T-cell (primary cell): ENCODE data around the gene CIAO2A. TPM values are rescaled to one million over a fixed set of nuclear protein-coding genes. Genes with fewer than 3 reads are reported as not detected.

Source experiments
- ATAC-seq, 4 experiments: fragments of 200-7000 bp in 3 of 4; fragments of 150-1000 bp in 1 of 4; cut with Tn5 transposase; replicated peaks in 1 of 4; 1 replicate in 3 of 4; 2 replicates in 1 of 4; pipeline ENCODE4 v1.10.0; 2021; ENCODE audit warnings: moderate library complexity in 3 of 4, mild to moderate bottlenecking in 2 of 4, moderate number of reproducible peaks in 1 of 4
- CTCF ChIA-PET, 2 donors: fragments of 300-600 bp; sonication (Branson Sonifier 250); formaldehyde crosslinking; loops; one replicate each; lab custom pipeline; 2022; ENCODE audit warnings: antibody characterized with exemption in 2 of 2; lab: Charles Lee
- POLR2A ChIA-PET, 2 donors: fragments of 300-600 bp; sonication (Branson Sonifier 250); formaldehyde crosslinking; loops; one replicate each; lab custom pipeline; 2022; ENCODE audit warnings: antibody characterized with exemption in 2 of 2; lab: Charles Lee
- DNase-seq, 35 experiments: peaks; one replicate each; pipeline versions ENCODE4 v3.0.0 to v3.0.0-alpha.2; 2013 to 2023
- H3K27ac ChIP-seq: one replicate; pipeline ENCODE4 v1.5.1; 2013; ENCODE audit warnings: low read length
- H3K27me3 ChIP-seq, 2 experiments: replicated peaks in 1 of 2; 1 replicate in 1 of 2; 2 replicates in 1 of 2; pipeline versions ENCODE4 v1.6.1 to v1.7.0; 2013; ENCODE audit warnings: low read length in 1 of 2, mixed read lengths in 1 of 2; ENCODE audit not compliant: control insufficient read depth in 2 of 2, insufficient read depth in 2 of 2; ENCODE audit errors: extremely low read depth in 1 of 2
- H3K36me3 ChIP-seq, 2 donors: 1 replicate in 1 of 2; 2 replicates in 1 of 2; pipeline versions ENCODE4 v1.6.1 to v1.7.0; 2013; ENCODE audit warnings: low read length in 1 of 2; ENCODE audit not compliant: control insufficient read depth in 2 of 2, insufficient read depth in 1 of 2; ENCODE audit errors: extremely low read depth in 1 of 2
- H3K4me1 ChIP-seq, 2 experiments: 1 replicate in 1 of 2; 2 replicates in 1 of 2; pipeline versions ENCODE4 v1.6.1 to v1.7.0; 2013; ENCODE audit warnings: low read length in 2 of 2, mixed read lengths in 1 of 2; ENCODE audit not compliant: insufficient read depth in 2 of 2, control insufficient read depth in 1 of 2; ENCODE audit errors: extremely low read depth in 1 of 2
- H3K4me3 ChIP-seq, 2 donors: 1 replicate in 1 of 2; 2 replicates in 1 of 2; pipeline versions ENCODE4 v1.5.1 to v1.7.0; 2013; ENCODE audit warnings: mild to moderate bottlenecking in 2 of 2, low read length in 1 of 2, moderate library complexity in 1 of 2; ENCODE audit not compliant: control insufficient read depth in 1 of 2; ENCODE audit errors: extremely low read depth in 1 of 2
- H3K9me3 ChIP-seq: 2 replicates; pipeline ENCODE4 v1.7.0; 2013
- H3K27ac Mint-ChIP-seq, 2 donors: one replicate each; pipeline ENCODE4 v1.8.0; 2020 to 2021; ENCODE audit warnings: mild to moderate bottlenecking in 2 of 2, mixed read lengths in 2 of 2
- H3K27me3 Mint-ChIP-seq, 2 donors: one replicate each; pipeline ENCODE4 v1.8.0; 2021 to 2022; ENCODE audit warnings: mixed read lengths in 2 of 2
- H3K36me3 Mint-ChIP-seq: one replicate; pipeline ENCODE4 v1.8.0; 2021; ENCODE audit warnings: mixed read lengths
- H3K4me1 Mint-ChIP-seq, 3 donors: one replicate each; pipeline ENCODE4 v1.8.0; 2020 to 2022; ENCODE audit warnings: mixed read lengths in 3 of 3, mild to moderate bottlenecking in 1 of 3
- H3K4me3 Mint-ChIP-seq, 3 donors: one replicate each; pipeline ENCODE4 v1.8.0; 2020 to 2022; ENCODE audit warnings: mild to moderate bottlenecking in 3 of 3, mixed read lengths in 3 of 3, moderate library complexity in 3 of 3
- H3K9me3 Mint-ChIP-seq, 3 donors: one replicate each; pipeline ENCODE4 v1.8.0; 2020 to 2022; ENCODE audit warnings: mixed read lengths in 3 of 3
- WGBS: methylation state at CpG from one replicate; pipeline ENCODE4 v1.1.5; 2013; ENCODE audit warnings: missing lambda C conversion rate; ENCODE audit not compliant: insufficient coverage; 5-methylcytosine and 5-hydroxymethylcytosine counted together
- total RNA-seq, 35 experiments: library from RNA in 6 of 35; stranded (reverse) in 6 of 35; fragments of 120-200 nt in 1 of 35; gene quantifications; one replicate each; pipeline versions ENCODE4 v1.2.1 to v1.2.4 and lab custom pipeline; 2013 to 2026

CIAO2A gene
- total RNA-seq, 5 donors from 2014 or later (not counting 1 experiment from before 2014, with no cell fraction given), result 21.9 to 31.1 (median 25.9) TPM

- DNase-seq (no peak), ATAC-seq (no peak)
- Histone ChIP-seq H3K9me3 (no peaks in the 10 kb centered on the region), H3K36me3 (no peaks in the 10 kb centered on the region), H3K4me3 (no peak overlapping the region), H3K27me3 (peaks cover 0 to 2% of the 10 kb centered on the region in 2 experiments), H3K4me1 (peaks cover 0 to 9% of the 10 kb centered on the region in 2 experiments), H3K27ac (no peak overlapping the region)
- ChIA-PET POLR2A (no interaction called here), CTCF (interaction anchor here (0.5 to 0.6 kb wide), 2 partner anchors 192 to 1237 kb away, joined by 5 read pairs; no protein-coding TSS in a partner anchor)
- no peaks in the 10 kb centered on the region for H3K27me3 Mint-ChIP-seq
- H3K9me3 Mint-ChIP-seq, result no peaks in the 10 kb centered on the region
- 96% methylated on average over 3 of the region's 3 CpGs for WGBS
- no peak overlapping the region for H3K4me3 Mint-ChIP-seq
- H3K36me3 Mint-ChIP-seq, result peaks cover 2% of the 10 kb centered on the region
- peaks cover 0 to 6% (median 6%) of the 10 kb centered on the region in 3 donors for H3K4me1 Mint-ChIP-seq
- no peak overlapping the region for H3K27ac Mint-ChIP-seq
Observed at GRCh38 chr15:64037116-64037515, 56.5 kb downstream of the CIAO2A start.

- DNase-seq (no peak), ATAC-seq (no peak)
- no peaks in the 10 kb centered on the region for H3K9me3 Mint-ChIP-seq
- H3K4me3 ChIP-seq, result no peak overlapping the region
- H3K4me1 ChIP-seq, result peaks cover 0 to 13% of the 10 kb centered on the region in 2 experiments
- POLR2A ChIA-PET, result no interaction called here
- H3K27ac Mint-ChIP-seq, result no peak overlapping the region
- H3K9me3 ChIP-seq, result no peaks in the 10 kb centered on the region
- H3K4me3 Mint-ChIP-seq, result no peak overlapping the region
- no peaks in the 10 kb centered on the region for H3K27me3 ChIP-seq
- no peak overlapping the region for H3K27ac ChIP-seq
- H3K36me3 Mint-ChIP-seq, result peaks cover 2% of the 10 kb centered on the region
- no peaks in the 10 kb centered on the region for H3K27me3 Mint-ChIP-seq
- WGBS, result 88% methylated on average over 1 of the region's 1 CpG
- H3K4me1 Mint-ChIP-seq, result peaks cover 0 to 15% (median 11%) of the 10 kb centered on the region in 3 donors
- no peaks in the 10 kb centered on the region for H3K36me3 ChIP-seq
- CTCF ChIA-PET, result interaction anchor here in 1 of 2 donors (0.6 kb wide), 1 partner anchor 96 kb away, joined by 3 read pairs; no protein-coding TSS in a partner anchor
Observed at GRCh38 chr15:64035525-64035924, 58.1 kb downstream of the CIAO2A start.

DNA sequence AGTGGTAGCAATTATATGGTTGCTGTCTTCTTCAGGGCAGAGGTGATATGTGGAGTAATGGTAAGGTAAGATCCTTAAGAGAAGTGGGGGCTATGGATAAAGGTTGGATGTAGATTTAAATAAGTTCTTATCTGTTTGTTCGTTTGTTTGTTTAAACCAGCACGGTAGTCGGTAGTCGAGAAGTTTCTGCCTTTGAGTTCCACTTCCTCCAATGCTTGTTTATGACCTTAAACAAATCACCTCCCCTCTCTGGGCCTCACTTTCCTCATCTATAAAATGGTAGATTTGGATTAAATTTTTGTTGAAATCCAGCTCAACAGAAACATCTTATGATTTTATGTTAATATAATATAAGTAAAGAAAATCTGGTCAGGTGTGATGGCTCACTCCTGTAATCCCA, 59.1 kb downstream of the CIAO2A start:
- Histone ChIP-seq H3K4me1 (peaks cover 1 to 17% of the 10 kb centered on the region in 2 experiments), H3K27me3 (no peaks in the 10 kb centered on the region), H3K27ac (no peak overlapping the region), H3K9me3 (no peaks in the 10 kb centered on the region), H3K4me3 (no peak overlapping the region), H3K36me3 (no peaks in the 10 kb centered on the region)
- ATAC-seq, result no peak
- ChIA-PET CTCF (no interaction called here), POLR2A (no interaction called here)
- no peak for DNase-seq
- no peaks in the 10 kb centered on the region for H3K36me3 Mint-ChIP-seq
- WGBS, result no CpG with 5 or more reads among the region's 4 CpGs
- H3K27me3 Mint-ChIP-seq, result no peaks in the 10 kb centered on the region
- no peaks in the 10 kb centered on the region for H3K9me3 Mint-ChIP-seq
- H3K4me1 Mint-ChIP-seq, result peaks cover 3 to 21% (median 19%) of the 10 kb centered on the region in 3 donors
- H3K4me3 Mint-ChIP-seq, result no peak overlapping the region
- no peak overlapping the region for H3K27ac Mint-ChIP-seq

DNA sequence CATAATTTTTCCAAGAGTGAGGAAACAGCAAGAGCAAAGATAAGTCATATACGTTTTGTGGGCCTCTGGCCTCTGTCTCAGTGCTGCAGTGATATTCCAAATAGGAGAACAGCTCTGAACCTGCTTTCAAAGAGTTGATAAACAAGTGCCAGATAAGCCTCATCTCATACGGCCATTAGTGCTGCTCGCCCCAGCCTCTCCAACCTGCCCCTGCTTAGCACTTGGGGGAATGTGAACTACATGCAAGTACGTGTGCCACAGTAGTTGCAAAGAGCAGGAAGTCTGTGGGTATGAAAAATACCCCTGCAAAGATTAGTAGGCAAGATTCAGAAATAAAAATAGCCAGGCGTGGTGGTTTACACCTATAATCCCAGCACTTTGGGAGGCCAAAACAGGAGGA, 61.3 kb downstream of the CIAO2A start:
- Mint-ChIP-seq H3K4me3 (no peak overlapping the region), H3K36me3 (no peaks in the 10 kb centered on the region), H3K9me3 (no peaks in the 10 kb centered on the region), H3K4me1 (peaks cover 7 to 30% (median 24%) of the 10 kb centered on the region in 3 donors), H3K27ac (peak overlapping the region; percentile 34 to 74), H3K27me3 (no peaks in the 10 kb centered on the region)
- Histone ChIP-seq H3K9me3 (no peaks in the 10 kb centered on the region), H3K36me3 (no peaks in the 10 kb centered on the region), H3K4me1 (peaks cover 2 to 23% of the 10 kb centered on the region in 2 experiments), H3K4me3 (no peak overlapping the region), H3K27me3 (no peaks in the 10 kb centered on the region), H3K27ac (no peak overlapping the region)
- ATAC-seq (peak in 2 of 4 experiments; percentile 53 to 64), DNase-seq (peak in 1 of 35 experiments; percentile 41)
- 60% methylated on average over 2 of the region's 5 CpGs for WGBS
- ChIA-PET CTCF (no interaction called here), POLR2A (no interaction called here)

GRCh38 chr15:64030123-64030522, 63.5 kb downstream of the CIAO2A start:
- Mint-ChIP-seq H3K4me1 (peaks cover 7 to 30% (median 24%) of the 10 kb centered on the region in 3 donors), H3K27ac (peak overlapping the region in 1 of 2 donors; percentile 61), H3K9me3 (no peaks in the 10 kb centered on the region), H3K27me3 (no peaks in the 10 kb centered on the region), H3K4me3 (no peak overlapping the region), H3K36me3 (no peaks in the 10 kb centered on the region)
- H3K27ac ChIP-seq, result no peak overlapping the region
- peaks cover 2 to 23% of the 10 kb centered on the region in 2 experiments for H3K4me1 ChIP-seq
- POLR2A ChIA-PET, result no interaction called here
- CTCF ChIA-PET, result no interaction called here
- DNase-seq (no peak), ATAC-seq (peak in 2 of 4 experiments; percentile 20 to 29)
- no peaks in the 10 kb centered on the region for H3K9me3 ChIP-seq
- no peak overlapping the region for H3K4me3 ChIP-seq
- H3K36me3 ChIP-seq, result no peaks in the 10 kb centered on the region
- WGBS, result no CpG with 5 or more reads among the region's 4 CpGs
- no peaks in the 10 kb centered on the region for H3K27me3 ChIP-seq

DNA sequence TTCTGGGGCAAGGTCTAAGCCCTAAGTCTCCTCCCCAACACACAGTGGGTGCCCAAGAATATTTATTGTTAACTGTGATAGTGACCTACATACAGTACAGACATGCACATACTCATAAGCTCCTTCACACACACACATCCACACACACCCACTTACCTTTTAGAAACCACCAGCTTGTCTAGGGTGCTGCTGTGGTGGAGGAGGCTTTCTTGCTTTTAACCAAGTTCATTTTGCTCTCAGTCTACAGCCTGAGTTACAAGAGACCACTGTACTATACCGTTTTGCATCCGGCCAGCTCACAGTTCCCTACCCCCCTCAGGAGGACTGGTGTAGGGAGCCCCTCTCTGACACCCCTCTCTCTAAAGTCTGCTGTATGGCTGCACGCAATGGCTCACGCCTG, 64.0 kb downstream of the CIAO2A start:
- peaks cover 7 to 30% (median 24%) of the 10 kb centered on the region in 3 donors for H3K4me1 Mint-ChIP-seq
- WGBS, result no CpG with 5 or more reads among the region's 4 CpGs
- ATAC-seq, result peak; percentile 53 to 68 (median 60)
- Histone ChIP-seq H3K4me1 (peaks cover 2 to 23% of the 10 kb centered on the region in 2 experiments), H3K27me3 (no peaks in the 10 kb centered on the region), H3K9me3 (no peaks in the 10 kb centered on the region), H3K27ac (peak overlapping the region; percentile 41), H3K36me3 (no peaks in the 10 kb centered on the region), H3K4me3 (no peak overlapping the region)
- peak in 1 of 35 experiments; percentile 23 for DNase-seq
- H3K27me3 Mint-ChIP-seq, result no peaks in the 10 kb centered on the region
- POLR2A ChIA-PET, result interaction anchor here in 1 of 2 donors (0.6 kb wide), 1 partner anchor 184 kb away, joined by 4 read pairs; no protein-coding TSS in a partner anchor
- CTCF ChIA-PET, result no interaction called here
- H3K36me3 Mint-ChIP-seq, result no peaks in the 10 kb centered on the region
- no peak overlapping the region for H3K4me3 Mint-ChIP-seq
- H3K9me3 Mint-ChIP-seq, result no peaks in the 10 kb centered on the region
- peak overlapping the region; percentile 56 to 61 for H3K27ac Mint-ChIP-seq
